MM.1S (cell line): ENCODE results near the gene SECTM1.

ENCODE experiments used
- DNase-seq: peaks from one replicate; pipeline ENCODE4 v3.0.0-alpha.2; 2015
- H2AFZ ChIP-seq: fragments of 300-600 bp; sonication (generic); 2 replicates; pipeline ENCODE4 v1.6.0; 2016; ENCODE audit warnings: antibody characterized with exemption, low read length
- H3F3A ChIP-seq: fragments of 300-600 bp; sonication (generic); 2 replicates; pipeline ENCODE4 v1.6.1; 2016; ENCODE audit warnings: mild to moderate bottlenecking, antibody characterized with exemption, low read length, moderate library complexity, mixed read lengths; ENCODE audit not compliant: insufficient read depth
- H3K27ac ChIP-seq: fragments of 300-600 bp; sonication (generic); 2 replicates; pipeline ENCODE4 v1.5.1; 2016; ENCODE audit warnings: mild to moderate bottlenecking, low read length
- H3K27me3 ChIP-seq: fragments of 300-600 bp; sonication (generic); replicated peaks from 2 replicates; pipeline ENCODE4 v1.6.0; 2016; ENCODE audit warnings: low read length; ENCODE audit not compliant: insufficient read depth
- H3K36me3 ChIP-seq: fragments of 300-600 bp; sonication (generic); replicated peaks from 2 replicates; pipeline ENCODE4 v1.6.1; 2016; ENCODE audit warnings: mild to moderate bottlenecking, low read length, mixed read lengths; ENCODE audit not compliant: insufficient read depth
- H3K4me1 ChIP-seq: fragments of 300-600 bp; sonication (generic); 2 replicates; pipeline ENCODE4 v1.6.1; 2016; ENCODE audit warnings: low read length, mixed read lengths
- H3K4me2 ChIP-seq: fragments of 300-600 bp; sonication (generic); 2 replicates; pipeline ENCODE4 v1.6.0; 2016; ENCODE audit warnings: low read depth, low read length
- H3K4me3 ChIP-seq: fragments of 300-600 bp; sonication (generic); 2 replicates; pipeline ENCODE4 v1.5.1; 2016; ENCODE audit warnings: low read length, mixed read lengths
- H3K79me2 ChIP-seq: fragments of 300-600 bp; sonication (generic); 2 replicates; pipeline ENCODE4 v1.6.1; 2016; ENCODE audit warnings: mixed run types, low read length, mixed read lengths
- H3K9ac ChIP-seq: fragments of 300-600 bp; sonication (generic); 2 replicates; pipeline ENCODE4 v1.6.1; 2016; ENCODE audit warnings: low read length, mixed read lengths
- H3K9me2 ChIP-seq: fragments of 300-600 bp; sonication (generic); replicated peaks from 2 replicates; pipeline ENCODE4 v1.6.1; 2016; ENCODE audit warnings: mild to moderate bottlenecking, low read length, mixed read lengths; ENCODE audit not compliant: insufficient read depth
- H3K9me3 ChIP-seq: fragments of 300-600 bp; sonication (generic); replicated peaks from 2 replicates; pipeline ENCODE4 v1.6.1; 2016; ENCODE audit warnings: mild to moderate bottlenecking, low read length, mixed read lengths; ENCODE audit not compliant: insufficient read depth
- H4K20me1 ChIP-seq: fragments of 300-600 bp; sonication (generic); 2 replicates; pipeline ENCODE4 v1.6.1; 2016; ENCODE audit warnings: mild to moderate bottlenecking, low read length, moderate library complexity, mixed read lengths; ENCODE audit not compliant: insufficient read depth
- CTCF ChIP-seq: fragments of 300-600 bp; sonication (generic); IDR thresholded peaks from 2 replicates; pipeline ENCODE4 v1.5.1; 2016; ENCODE audit warnings: antibody characterized with exemption, low read length, mixed read lengths
- EZH2 ChIP-seq: fragments of 300-600 bp; sonication (generic); optimal IDR thresholded peaks from 2 replicates; pipeline ENCODE3; 2017; ENCODE audit warnings: low read depth, mild to moderate bottlenecking, antibody characterized with exemption, low read length, mixed read lengths
- EZH2phosphoT487 ChIP-seq: fragments of 300-600 bp; sonication (generic); IDR thresholded peaks from 2 replicates; pipeline ENCODE4 v1.6.1; 2018; ENCODE audit warnings: antibody characterized with exemption, low read length

Gene SECTM1

GRCh38 chr17:82316651-82317393 is 16.7 kb downstream of the SECTM1 start:
- no peak overlapping the region for H3K27ac ChIP-seq
- H3K27me3 ChIP-seq, result peaks cover 23% of the 10 kb centered on the region
- no peaks in the 10 kb centered on the region for H3K9me2 ChIP-seq
- no peaks in the 10 kb centered on the region for H4K20me1 ChIP-seq
- H3K36me3 ChIP-seq, result no peaks in the 10 kb centered on the region
- H3K4me3 ChIP-seq, result no peak overlapping the region
- no peaks in the 10 kb centered on the region for H3K9me3 ChIP-seq
- H3K79me2 ChIP-seq, result no peaks in the 10 kb centered on the region
- H3K4me1 ChIP-seq, result peaks cover 8% of the 10 kb centered on the region
- peaks cover 2% of the 10 kb centered on the region; the same call in 1 of the 2 replicates for H3F3A ChIP-seq
- H2AFZ ChIP-seq, result no peak overlapping the region
- DNase-seq, result no peak
- no peak overlapping the region for H3K9ac ChIP-seq
- no peak overlapping the region for H3K4me2 ChIP-seq
- TF ChIP-seq EZH2phosphoT487 (no peak), EZH2 (no peak)

GRCh38 chr17:82315703-82316358 is 17.7 kb downstream of the SECTM1 start:
- H3K27ac ChIP-seq, result no peak overlapping the region
- peaks cover 2% of the 10 kb centered on the region; the same call in 1 of the 2 replicates for H3F3A ChIP-seq
- DNase-seq, result no peak
- no peaks in the 10 kb centered on the region for H3K9me3 ChIP-seq
- peaks cover 8% of the 10 kb centered on the region for H3K4me1 ChIP-seq
- H3K9me2 ChIP-seq, result no peaks in the 10 kb centered on the region
- H2AFZ ChIP-seq, result peak overlapping the region; percentile 63
- H3K36me3 ChIP-seq, result no peaks in the 10 kb centered on the region
- H3K79me2 ChIP-seq, result no peaks in the 10 kb centered on the region
- peaks cover 30% of the 10 kb centered on the region for H3K27me3 ChIP-seq
- H3K4me3 ChIP-seq, result peak overlapping the region; percentile 26
- H3K9ac ChIP-seq, result no peak overlapping the region; the same call in 1 of the 2 replicates
- TF ChIP-seq CTCF, result no peak
- TF ChIP-seq EZH2, result no peak
- TF ChIP-seq EZH2phosphoT487, result no peak
- H3K4me2 ChIP-seq, result peak overlapping the region; percentile 73
- H4K20me1 ChIP-seq, result no peaks in the 10 kb centered on the region

- Histone ChIP-seq H4K20me1 (no peaks in the 10 kb centered on the region), H3F3A (peaks cover 2% of the 10 kb centered on the region; the same call in 1 of the 2 replicates), H2AFZ (no peak overlapping the region), H3K9me2 (no peaks in the 10 kb centered on the region), H3K79me2 (no peaks in the 10 kb centered on the region), H3K4me3 (no peak overlapping the region), H3K27ac (no peak overlapping the region), H3K4me1 (peaks cover 8% of the 10 kb centered on the region), H3K4me2 (no peak overlapping the region; the same call in 1 of the 2 replicates), H3K36me3 (no peaks in the 10 kb centered on the region), H3K9me3 (no peaks in the 10 kb centered on the region), H3K27me3 (peaks cover 39% of the 10 kb centered on the region), H3K9ac (no peak overlapping the region)
- no peak for DNase-seq
- TF ChIP-seq CTCF (no peak), EZH2 (no peak), EZH2phosphoT487 (no peak)
Observed at GRCh38 chr17:82314727-82315605, 18.6 kb downstream of the SECTM1 start.
